ENCODE results near the gene LBR.

The LBR gene

DNA sequence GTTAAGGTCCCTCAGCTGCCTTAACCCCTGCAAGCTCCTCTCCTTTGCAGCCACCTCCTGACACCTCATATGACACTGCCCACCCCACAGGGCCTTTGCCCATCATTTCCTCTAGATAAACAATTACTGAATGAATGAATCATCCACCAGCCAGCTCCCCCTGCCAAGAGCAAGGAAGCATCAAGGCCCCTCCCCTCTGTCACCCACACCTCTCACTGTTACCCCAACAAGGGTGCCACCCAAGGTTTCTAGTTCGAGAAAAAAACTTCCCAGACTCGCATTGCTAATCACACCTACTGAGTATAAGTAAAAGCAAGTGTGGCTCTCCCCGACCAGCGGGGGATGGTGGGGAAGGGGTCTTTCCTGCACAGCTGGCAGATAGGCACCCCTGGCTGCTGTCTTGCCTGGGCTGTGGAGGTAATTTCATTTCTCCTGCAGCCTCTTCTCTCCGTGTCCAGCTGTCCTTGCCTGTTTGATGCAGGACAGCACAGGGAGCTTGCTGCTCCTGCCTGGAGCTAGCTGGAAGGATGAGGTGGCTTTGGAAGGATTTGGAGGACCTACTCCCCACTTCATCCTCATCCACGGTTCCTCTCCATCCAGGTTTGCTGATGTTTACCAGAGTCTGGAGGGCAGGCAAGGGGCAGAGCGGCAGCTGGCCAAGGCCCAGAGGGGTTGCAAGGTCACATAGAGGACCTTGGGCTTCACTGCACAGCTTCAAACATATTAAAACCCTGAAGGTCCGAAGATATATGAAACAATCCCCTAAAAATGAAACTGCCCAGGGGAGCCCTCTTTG, 33.1 kb upstream of the LBR start:
- Histone ChIP-seq H2AFZ (ENCODE audit: low read length) (no peak overlapping the region; the same call in 1 of the 2 replicates), H3K9me3 (ENCODE audit: insufficient read depth, low read depth, low read length) (no peaks in the 10 kb centered on the region), H3K79me2 (ENCODE audit: insufficient read depth, low read length) (no peaks in the 10 kb centered on the region), H3F3A (ENCODE audit: low read depth) (no peaks in the 10 kb centered on the region), H4K20me1 (ENCODE audit: insufficient read depth, low read length, poor library complexity, severe bottlenecking) (no peaks in the 10 kb centered on the region), H3K36me3 (ENCODE audit: insufficient read depth, low read length) (no peaks in the 10 kb centered on the region), H3K9me2 (replicated peaks; ENCODE audit: low read depth, low read length) (no peaks in the 10 kb centered on the region), H3K9ac (ENCODE audit: low read depth, low read length, poor library complexity, severe bottlenecking) (no peak overlapping the region), H3K27me3 (ENCODE audit: insufficient read depth, low read length, poor library complexity, severe bottlenecking) (no peaks in the 10 kb centered on the region), H3K4me1 (ENCODE audit: insufficient read depth, low read length, poor library complexity, severe bottlenecking) (peaks cover 16% of the 10 kb centered on the region), H3K4me3 (ENCODE audit: low read length, poor library complexity, severe bottlenecking) (no peak overlapping the region), H3K4me2 (ENCODE audit: low read depth, low read length, poor library complexity, severe bottlenecking) (peak overlapping the region; percentile 37)
- TF ChIP-seq EZH2phosphoT487 (IDR thresholded peaks at IDR 0.05; ENCODE audit: borderline replicate concordance): no peak
- TF ChIP-seq, protein P1, sequence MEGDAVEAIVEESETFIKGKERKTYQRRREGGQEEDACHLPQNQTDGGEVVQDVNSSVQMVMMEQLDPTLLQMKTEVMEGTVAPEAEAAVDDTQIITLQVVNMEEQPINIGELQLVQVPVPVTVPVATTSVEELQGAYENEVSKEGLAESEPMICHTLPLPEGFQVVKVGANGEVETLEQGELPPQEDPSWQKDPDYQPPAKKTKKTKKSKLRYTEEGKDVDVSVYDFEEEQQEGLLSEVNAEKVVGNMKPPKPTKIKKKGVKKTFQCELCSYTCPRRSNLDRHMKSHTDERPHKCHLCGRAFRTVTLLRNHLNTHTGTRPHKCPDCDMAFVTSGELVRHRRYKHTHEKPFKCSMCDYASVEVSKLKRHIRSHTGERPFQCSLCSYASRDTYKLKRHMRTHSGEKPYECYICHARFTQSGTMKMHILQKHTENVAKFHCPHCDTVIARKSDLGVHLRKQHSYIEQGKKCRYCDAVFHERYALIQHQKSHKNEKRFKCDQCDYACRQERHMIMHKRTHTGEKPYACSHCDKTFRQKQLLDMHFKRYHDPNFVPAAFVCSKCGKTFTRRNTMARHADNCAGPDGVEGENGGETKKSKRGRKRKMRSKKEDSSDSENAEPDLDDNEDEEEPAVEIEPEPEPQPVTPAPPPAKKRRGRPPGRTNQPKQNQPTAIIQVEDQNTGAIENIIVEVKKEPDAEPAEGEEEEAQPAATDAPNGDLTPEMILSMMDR (conservative IDR thresholded peaks at IDR 0.05; ENCODE audit: low read length): no peak

DNA sequence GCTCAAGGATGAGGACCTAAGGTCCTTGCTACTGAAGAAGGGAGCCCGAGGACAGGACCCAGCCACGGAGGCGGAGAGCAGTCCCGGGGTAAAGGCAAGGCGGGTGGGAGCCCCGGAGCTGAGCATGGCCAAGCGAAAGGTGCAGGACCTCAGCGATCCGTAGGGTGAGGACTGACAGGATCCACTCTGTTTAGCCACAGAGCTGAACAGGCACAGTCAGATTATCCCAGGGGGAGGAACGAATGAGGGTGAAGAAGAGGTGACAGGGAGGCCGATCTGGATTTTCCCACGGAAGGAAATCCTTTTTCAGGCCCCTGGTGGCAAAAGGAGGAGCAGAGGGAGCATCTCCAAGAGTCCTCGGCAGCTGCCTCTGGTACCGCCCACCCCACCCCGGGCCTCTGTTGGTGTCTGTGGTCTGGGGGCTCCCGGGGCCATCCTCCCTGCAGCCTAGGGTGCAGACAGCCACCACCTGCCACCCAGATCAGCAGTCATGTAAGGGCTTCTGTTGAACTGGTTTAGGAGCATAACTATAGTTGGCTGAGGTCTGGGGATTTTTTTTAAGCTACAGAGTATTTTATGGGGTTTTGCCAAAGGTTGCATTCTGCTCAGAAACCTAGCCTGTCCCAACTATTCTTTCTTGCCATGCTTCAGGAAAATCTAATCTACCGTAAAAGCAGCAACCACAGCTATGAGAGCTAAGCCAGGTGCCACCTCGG, 32.3 kb upstream of the LBR start:
- H3K27me3 ChIP-seq (ENCODE audit: insufficient read depth, low read length, poor library complexity, severe bottlenecking): no peaks in the 10 kb centered on the region
- no peaks in the 10 kb centered on the region for H4K20me1 ChIP-seq (ENCODE audit: insufficient read depth, low read length, poor library complexity, severe bottlenecking)
- H3K4me3 ChIP-seq (ENCODE audit: low read length, poor library complexity, severe bottlenecking): no peak overlapping the region
- H3K79me2 ChIP-seq (ENCODE audit: insufficient read depth, low read length): no peaks in the 10 kb centered on the region
- H3K9ac ChIP-seq (ENCODE audit: low read depth, low read length, poor library complexity, severe bottlenecking): no peak overlapping the region
- no peaks in the 10 kb centered on the region for H3F3A ChIP-seq (ENCODE audit: low read depth)
- TF ChIP-seq, protein P1 (conservative IDR thresholded peaks at IDR 0.05; ENCODE audit: low read length): no peak
- no peak for TF ChIP-seq EZH2phosphoT487 (IDR thresholded peaks at IDR 0.05; ENCODE audit: borderline replicate concordance)
- peak overlapping the region; percentile 37 for H3K4me2 ChIP-seq (ENCODE audit: low read depth, low read length, poor library complexity, severe bottlenecking)
- no peaks in the 10 kb centered on the region for H3K36me3 ChIP-seq (ENCODE audit: insufficient read depth, low read length)
- no peaks in the 10 kb centered on the region for H3K9me2 ChIP-seq (replicated peaks; ENCODE audit: low read depth, low read length)
- peaks cover 16% of the 10 kb centered on the region for H3K4me1 ChIP-seq (ENCODE audit: insufficient read depth, low read length, poor library complexity, severe bottlenecking)
- no peaks in the 10 kb centered on the region for H3K9me3 ChIP-seq (ENCODE audit: insufficient read depth, low read depth, low read length)
- H2AFZ ChIP-seq (ENCODE audit: low read length): no peak overlapping the region; the same call in 1 of the 2 replicates

DNA sequence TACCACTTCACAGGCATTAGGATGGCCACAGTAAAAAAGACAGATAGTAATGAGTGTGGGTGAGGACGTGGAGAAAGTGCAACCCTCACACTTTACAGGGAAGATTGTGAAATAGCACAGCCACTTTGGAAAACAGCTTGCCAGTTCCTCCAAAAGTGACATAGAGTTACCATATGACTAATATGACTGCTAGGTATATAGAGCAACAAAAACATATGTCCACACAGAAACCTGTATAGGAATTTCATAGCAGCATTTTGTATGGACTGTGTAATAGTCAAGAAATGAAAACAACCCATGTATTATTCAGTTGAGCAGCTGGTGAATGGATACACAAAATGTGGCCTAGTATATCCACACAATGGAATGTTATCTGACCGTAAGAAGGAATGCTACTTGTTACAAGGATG, 30.4 kb upstream of the LBR start:
- Histone ChIP-seq H3K36me3 (ENCODE audit: insufficient read depth, low read length) (no peaks in the 10 kb centered on the region), H3K4me1 (ENCODE audit: insufficient read depth, low read length, poor library complexity, severe bottlenecking) (peaks cover 16% of the 10 kb centered on the region), H3K9me2 (replicated peaks; ENCODE audit: low read depth, low read length) (no peaks in the 10 kb centered on the region), H3K9ac (ENCODE audit: low read depth, low read length, poor library complexity, severe bottlenecking) (no peak overlapping the region), H3K9me3 (ENCODE audit: insufficient read depth, low read depth, low read length) (no peaks in the 10 kb centered on the region), H3K4me3 (ENCODE audit: low read length, poor library complexity, severe bottlenecking) (no peak overlapping the region), H3K27me3 (ENCODE audit: insufficient read depth, low read length, poor library complexity, severe bottlenecking) (no peaks in the 10 kb centered on the region), H4K20me1 (ENCODE audit: insufficient read depth, low read length, poor library complexity, severe bottlenecking) (no peaks in the 10 kb centered on the region), H2AFZ (ENCODE audit: low read length) (no peak overlapping the region), H3F3A (ENCODE audit: low read depth) (no peaks in the 10 kb centered on the region), H3K79me2 (ENCODE audit: insufficient read depth, low read length) (no peaks in the 10 kb centered on the region), H3K4me2 (ENCODE audit: low read depth, low read length, poor library complexity, severe bottlenecking) (no peak overlapping the region)
- TF ChIP-seq, protein P1 (conservative IDR thresholded peaks at IDR 0.05; ENCODE audit: low read length): no peak
- TF ChIP-seq EZH2phosphoT487 (IDR thresholded peaks at IDR 0.05; ENCODE audit: borderline replicate concordance): no peak
